ENCODE measurements around the gene ABCA2. TPM values are rescaled to one million over a fixed set of nuclear protein-coding genes. Genes with fewer than 3 reads are reported as not detected.
A peak's percentile ranks its signal among the peaks of the same experiment; 100 is the strongest.

ABCA2 gene
- total and polyA plus RNA-seq, 9 of the 15 experiments (the other 6 are each of a cell fraction or from before 2014, with no cell fraction given), result 0.69 to 16.3 (median 6.1) TPM; not detected in 2

- TF ChIP-seq IRF1 (CRISPR knock-in tag; IDR thresholded peaks at IDR 0.05; ENCODE audit: borderline replicate concordance) (no peak), SMC3 (conservative IDR thresholded peaks at IDR 0.05; ENCODE audit: insufficient read depth, low read depth, low read length) (peak; percentile 96), YY1 (IDR thresholded peaks at IDR 0.05; ENCODE audit: borderline replicate concordance in 1 of 3, control insufficient read depth in 1 of 3, extremely low read depth in 1 of 3, insufficient read depth in 3 of 3, insufficient read length in 1 of 3, insufficient replicate concordance in 2 of 3, low read depth in 1 of 3, low read length in 2 of 3) (peak in 1 of 3 experiments; percentile 17), ARID2 (IDR thresholded peaks at IDR 0.05) (peak; percentile 88), FOXK2 (conservative IDR thresholded peaks at IDR 0.05 in 1 of 2, IDR thresholded peaks at IDR 0.05 in 1 of 2; ENCODE audit: low read depth in 2 of 2) (0 out of 4 replicates have a peak, but pooled peaks have one; percentile 15 to 20), RB1 (IDR thresholded peaks at IDR 0.05; ENCODE audit: low read depth) (peak; percentile 60; the same call in 1 of the 2 replicates), CEBPB (tag; IDR thresholded peaks at IDR 0.05) (0 out of 2 replicates have a peak, but pooled peaks have one; percentile 22), TFAP4 (CRISPR knock-in tag; IDR thresholded peaks at IDR 0.05; ENCODE audit: borderline replicate concordance) (peak; percentile 65; the same call in 1 of the 2 replicates), MTA3 (IDR thresholded peaks at IDR 0.05; ENCODE audit: borderline replicate concordance) (peak; percentile 66; the same call in 1 of the 2 replicates), TAF7 (tag; IDR thresholded peaks at IDR 0.05) (no peak), CTCF (IDR thresholded peaks at IDR 0.05 in 2 of 3, conservative IDR thresholded peaks at IDR 0.05 in 1 of 3; ENCODE audit: insufficient read depth in 2 of 3, low read depth in 1 of 3, low read length in 3 of 3) (peak; percentile 94 to 95 (median 95)), STAG1 (CRISPR knock-in tag; IDR thresholded peaks at IDR 0.05; ENCODE audit: borderline replicate concordance) (peak; percentile 94; the same call in 1 of the 2 replicates), E2F4 (CRISPR knock-in tag; IDR thresholded peaks at IDR 0.05; ENCODE audit: low read depth) (no peak), TFAM (CRISPR knock-in tag; conservative IDR thresholded peaks at IDR 0.05) (no peak), ZNF609 (CRISPR knock-in tag; IDR thresholded peaks at IDR 0.05; ENCODE audit: borderline replicate concordance) (no peak)
These were observed 6.9 kb upstream of the ABCA2 start (continued) for GRCh38 chr9:137034709-137035506.
